ENCODE measurements around the gene MREG. TPM values are rescaled to one million over a fixed set of nuclear protein-coding genes. Genes with fewer than 3 reads are reported as not detected.

The MREG gene
- polyA plus RNA-seq, 1 experiment = 2.6 TPM

Other genes with a start within 250 kb of the MREG start
- 12.7 and 16.7 TPM in 2 replicates for gene PECR, start 68.3 kb upstream of the MREG start, polyA plus RNA-seq (2011; rRNA removed)
- gene TMEM169, start 68.4 kb upstream of the MREG start, polyA plus RNA-seq (2011; rRNA removed) = 0.16 and 0.35 TPM in 2 replicates
- 427 and 471 TPM in 2 replicates for gene XRCC5, start 95.8 kb upstream of the MREG start, polyA plus RNA-seq (2011; rRNA removed)

All from AG04450 (cell line).